GM19438 (cell line): ENCODE measurements around the gene MPV17L2.

Experiments
- ATAC-seq: cut with Tn5 transposase; IDR thresholded peaks from one replicate; pipeline ENCODE4 v1.9.1; 2021; ENCODE audit warnings: low read depth; ENCODE audit not compliant: unreplicated experiment

Gene MPV17L2

DNA sequence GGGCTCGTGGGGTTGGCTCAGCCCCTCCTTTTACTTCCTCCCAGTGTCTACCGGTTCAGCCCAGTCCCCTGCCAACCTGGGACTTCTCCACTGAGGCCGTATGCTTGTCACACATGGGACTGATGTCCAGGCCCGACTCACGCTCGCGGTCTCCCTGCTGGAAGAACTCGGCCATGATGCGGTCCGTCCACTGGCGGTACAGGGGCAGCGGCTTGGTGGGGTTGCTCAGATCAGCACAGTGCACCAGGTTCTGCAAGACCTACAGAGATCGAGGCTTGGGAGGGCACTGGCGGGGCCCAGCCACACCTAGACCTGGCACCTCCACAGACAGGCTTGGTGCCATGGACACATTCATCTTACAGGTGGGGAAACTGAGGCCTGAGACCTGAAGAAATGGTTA is 18.7 kb downstream of the MPV17L2 start:
- ATAC-seq, result no peak

- ATAC-seq, result no peak
Measured at GRCh38 chr19:18214779-18215433, 21.9 kb downstream of the MPV17L2 start.

- no peak for ATAC-seq
Measured at GRCh38 chr19:18216789-18217188, 23.8 kb downstream of the MPV17L2 start.

GRCh38 chr19:18218159-18218558 is 25.1 kb downstream of the MPV17L2 start:
- no peak for ATAC-seq

GRCh38 chr19:18218600-18218999 is 25.6 kb downstream of the MPV17L2 start:
- no peak for ATAC-seq

DNA sequence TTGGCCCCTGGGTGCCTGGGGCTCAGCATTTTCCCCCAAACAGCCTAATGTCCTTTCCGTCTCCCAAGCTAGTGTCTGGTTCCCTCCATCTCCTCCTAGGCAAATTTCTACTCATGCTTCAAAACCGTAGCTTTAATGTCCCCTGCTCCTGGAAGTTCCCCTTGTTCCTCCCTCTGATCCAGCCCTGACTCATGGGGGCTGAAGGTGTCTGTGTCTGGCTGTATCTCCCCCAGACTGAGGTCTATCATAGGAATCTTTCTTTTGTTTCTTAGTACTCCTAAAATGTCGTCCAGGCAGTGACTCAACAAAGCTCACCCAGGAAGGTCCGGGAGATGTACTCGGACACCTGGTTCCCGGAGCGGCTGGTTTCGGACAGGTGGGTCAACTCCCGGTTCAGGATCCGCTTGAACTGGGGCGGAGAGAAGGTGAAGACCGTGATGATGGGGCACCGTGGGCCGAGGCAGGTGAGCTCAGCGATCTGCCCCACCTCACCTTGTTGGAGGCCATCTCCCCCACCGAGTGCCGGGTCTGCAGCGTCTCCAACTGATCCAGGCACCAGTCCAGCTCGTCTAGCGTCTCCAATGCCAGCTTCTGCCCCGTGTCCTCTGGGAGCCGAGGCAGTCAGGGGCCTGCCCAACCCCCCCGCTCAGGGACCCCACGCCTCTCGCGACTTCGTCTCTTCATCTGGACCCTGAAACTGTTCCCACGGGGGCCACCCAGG is 27.1 kb downstream of the MPV17L2 start:
- ATAC-seq, result no peak

DNA sequence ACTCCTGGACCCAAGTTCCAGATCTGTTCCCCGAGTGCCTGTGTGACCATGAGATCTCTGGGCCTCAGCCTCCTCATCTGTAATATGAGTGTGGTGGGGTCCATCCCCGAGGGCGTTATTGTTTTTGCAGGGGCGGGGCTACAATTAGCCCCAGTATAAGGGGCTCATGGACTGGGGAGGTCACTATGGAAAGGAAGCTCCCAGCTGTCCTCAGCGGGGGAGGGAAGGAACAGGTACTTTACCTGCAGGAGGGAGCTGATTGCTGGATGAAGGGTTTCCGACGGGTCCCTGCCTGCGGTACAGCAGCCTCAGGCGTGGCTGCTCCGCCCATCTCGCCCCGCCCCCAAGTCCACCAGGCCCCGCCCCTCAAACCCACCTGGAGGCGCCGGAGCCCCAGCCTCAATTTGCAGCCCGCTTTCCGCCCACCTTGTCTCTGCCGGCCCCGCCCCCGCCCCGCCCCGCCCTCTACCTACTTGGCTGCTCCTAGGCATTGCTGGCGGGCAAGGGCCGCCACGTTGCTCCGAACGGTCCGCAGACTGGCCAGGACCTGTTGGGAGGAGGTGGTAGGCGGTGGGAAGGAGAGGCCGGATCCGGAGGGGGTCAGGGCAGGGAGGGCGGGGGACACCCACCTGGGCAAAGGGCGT is 27.7 kb downstream of the MPV17L2 start:
- ATAC-seq, result no peak

- no peak for ATAC-seq
Measured at GRCh38 chr19:18221815-18222725, 29.1 kb downstream of the MPV17L2 start.

- ATAC-seq, result peak; percentile 8
Measured at GRCh38 chr19:18223860-18224524, 31.0 kb downstream of the MPV17L2 start.

- ATAC-seq, result peak; percentile 86
Measured at GRCh38 chr19:18224525-18225354, 31.7 kb downstream of the MPV17L2 start.

GRCh38 chr19:18225355-18225701 is 32.3 kb downstream of the MPV17L2 start:
- ATAC-seq, result no peak

DNA sequence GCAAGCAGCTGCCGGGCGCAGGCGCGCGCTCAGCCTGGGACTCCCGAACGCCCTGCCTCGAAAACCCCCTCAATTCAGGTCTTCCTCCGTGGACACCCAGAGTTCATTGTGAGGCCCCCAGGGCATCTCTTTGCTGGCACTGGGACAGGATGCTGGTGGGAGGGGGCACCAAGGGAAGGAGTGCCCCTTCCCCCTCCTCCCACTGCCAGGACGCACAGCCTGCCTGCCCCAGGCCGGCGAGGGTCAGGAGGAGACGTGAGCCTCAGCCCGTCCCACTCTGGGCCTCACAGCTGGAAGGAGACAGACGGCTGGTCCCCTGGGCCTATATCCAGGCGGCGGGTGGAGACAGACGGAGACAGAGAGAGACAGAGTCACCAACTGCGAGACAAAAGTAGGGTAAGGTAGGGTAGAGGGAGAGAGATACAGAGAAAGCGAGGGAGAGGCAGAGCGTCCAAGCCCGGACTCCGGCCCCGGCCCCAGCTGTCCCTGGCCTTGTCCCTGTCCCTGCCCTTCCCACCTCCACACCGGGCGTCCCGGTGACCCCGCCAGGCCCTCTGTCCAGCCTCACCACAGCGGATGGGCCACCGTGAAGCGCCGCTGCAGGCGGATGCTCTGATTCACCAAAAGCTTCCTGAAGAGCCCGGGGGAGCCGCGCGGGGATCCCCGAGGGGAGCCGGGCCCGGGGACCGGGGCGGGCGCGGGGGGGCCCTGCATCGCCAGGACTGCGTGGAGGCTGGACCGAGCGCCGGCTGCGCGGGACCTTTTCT is 32.9 kb downstream of the MPV17L2 start, which contains the start of gene PDE4C:
Gene PDE4C (minus strand): TSS at position 737 of the 767 bp plus-strand sequence. CDS start 23 bp downstream, at position 714.
- no peak for ATAC-seq

GRCh38 chr19:18226956-18227780 is 34.1 kb downstream of the MPV17L2 start:
- no peak for ATAC-seq

GRCh38 chr19:18227781-18228271 is 34.8 kb downstream of the MPV17L2 start:
- ATAC-seq, result no peak

DNA sequence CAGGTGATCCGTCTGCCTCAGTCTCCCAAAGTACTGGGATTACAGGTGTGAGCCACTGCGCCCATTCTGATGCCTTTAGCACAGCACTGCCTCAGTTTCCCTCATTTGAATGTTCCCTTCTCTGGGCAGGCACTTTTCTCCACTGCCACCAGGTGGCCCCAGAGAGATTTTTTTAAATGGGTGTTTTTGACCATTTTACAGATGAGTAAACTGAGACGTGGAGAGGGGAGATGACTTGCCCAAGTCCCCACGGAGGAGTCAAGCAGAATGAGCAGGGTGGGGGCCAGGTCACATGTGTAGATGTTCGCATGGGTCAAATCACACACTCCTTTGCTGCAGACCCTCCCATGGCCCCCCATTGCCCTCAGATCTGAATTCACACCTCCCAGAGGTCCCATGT is 36.5 kb downstream of the MPV17L2 start:
- no peak for ATAC-seq

GRCh38 chr19:18229915-18230314 is 36.9 kb downstream of the MPV17L2 start:
- no peak for ATAC-seq

- no peak for ATAC-seq
Measured at GRCh38 chr19:18230941-18231734, 38.1 kb downstream of the MPV17L2 start.
